ENCODE measurements around the gene UBXN10.

UBXN10 gene

DNA sequence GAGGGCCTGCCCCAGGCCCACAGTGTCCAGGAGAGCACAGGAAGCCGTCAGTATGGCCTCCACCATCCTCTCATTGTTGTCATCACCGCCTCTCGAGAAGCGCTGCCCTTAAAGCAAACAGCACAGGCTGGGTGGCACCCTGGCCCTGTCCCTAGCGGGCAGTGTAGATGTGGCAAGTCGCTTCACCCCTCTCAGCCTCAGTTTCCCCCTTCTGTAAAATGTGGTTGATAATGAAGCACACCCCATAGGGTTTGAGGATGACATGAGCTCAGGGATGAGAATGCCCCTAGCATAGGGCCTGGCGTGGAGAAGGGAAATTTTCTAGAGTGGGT is 33.3 kb upstream of the UBXN10 start:
- Histone ChIP-seq H3K79me2 (ENCODE audit: control insufficient read depth, insufficient read depth, low read length, unreplicated experiment) (no peaks in the 10 kb centered on the region), H3K27me3 (ENCODE audit: insufficient read depth, low read length) (no peaks in the 10 kb centered on the region), H3K27ac (ENCODE audit: low read depth, low read length) (no peak overlapping the region), H3K36me3 (ENCODE audit: insufficient read depth, low read length) (no peaks in the 10 kb centered on the region), H3K4me3 (ENCODE audit: low read depth, low read length) (no peak overlapping the region), H3K4me1 (ENCODE audit: control insufficient read depth, insufficient read depth, low read length, unreplicated experiment) (no peaks in the 10 kb centered on the region), H2AFZ (ENCODE audit: low read length, unreplicated experiment) (no peak overlapping the region)

DNA sequence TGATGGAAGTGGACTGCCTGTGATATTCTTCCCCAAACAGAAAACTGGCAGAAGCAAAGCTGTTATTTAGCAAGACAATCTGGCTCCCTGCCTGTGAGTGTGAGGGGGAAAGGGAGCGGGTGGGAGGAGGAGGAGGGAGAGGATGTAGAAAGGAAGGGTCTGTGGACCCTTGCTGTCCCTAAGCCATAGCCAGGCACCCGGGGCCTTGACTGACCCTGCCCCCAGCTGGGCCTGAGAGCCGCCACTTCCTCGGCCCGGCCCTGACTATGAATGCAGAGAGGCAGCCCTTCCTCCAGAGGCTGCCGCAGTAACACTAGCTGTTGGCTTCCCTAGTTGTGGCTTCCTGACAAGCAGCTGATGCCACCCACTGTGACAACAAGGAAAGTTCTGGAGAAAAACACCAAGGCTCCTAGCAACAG is 32.9 kb upstream of the UBXN10 start:
- H3K36me3 ChIP-seq (ENCODE audit: insufficient read depth, low read length), result no peaks in the 10 kb centered on the region
- H3K27me3 ChIP-seq (ENCODE audit: insufficient read depth, low read length), result no peaks in the 10 kb centered on the region
- H3K4me3 ChIP-seq (ENCODE audit: low read depth, low read length), result no peak overlapping the region
- H3K4me1 ChIP-seq (ENCODE audit: control insufficient read depth, insufficient read depth, low read length, unreplicated experiment), result no peaks in the 10 kb centered on the region
- H2AFZ ChIP-seq (ENCODE audit: low read length, unreplicated experiment), result no peak overlapping the region
- H3K79me2 ChIP-seq (ENCODE audit: control insufficient read depth, insufficient read depth, low read length, unreplicated experiment), result no peaks in the 10 kb centered on the region
- H3K27ac ChIP-seq (ENCODE audit: low read depth, low read length), result no peak overlapping the region

DNA sequence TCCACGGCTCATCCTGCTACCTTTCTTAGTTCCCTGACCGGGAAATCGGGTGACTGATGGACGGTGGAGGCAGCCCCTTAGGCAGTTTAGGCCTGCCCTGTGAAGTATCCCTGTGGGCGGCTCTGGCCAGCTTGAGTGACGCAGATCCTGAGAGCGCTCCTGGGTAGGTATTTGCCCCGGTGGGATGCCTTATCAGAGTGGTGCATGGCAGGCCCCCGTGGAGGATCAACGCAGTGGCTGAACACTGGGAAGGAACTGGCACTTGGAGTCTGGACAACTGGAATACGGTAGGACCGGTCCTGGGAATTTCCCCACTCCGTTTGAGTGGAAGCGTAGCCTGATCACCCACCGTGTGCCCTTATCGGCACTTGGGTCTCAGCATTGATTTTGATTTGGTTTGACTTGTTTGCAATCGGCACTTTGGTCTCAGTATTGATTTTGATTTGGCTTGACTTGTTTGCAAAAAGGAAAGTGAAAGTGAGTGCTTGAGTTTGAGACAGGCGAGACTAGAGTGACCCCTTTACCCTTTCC is 31.5 kb upstream of the UBXN10 start:
- Histone ChIP-seq H3K27ac (ENCODE audit: low read depth, low read length) (no peak overlapping the region), H3K27me3 (ENCODE audit: insufficient read depth, low read length) (no peaks in the 10 kb centered on the region), H3K4me1 (ENCODE audit: control insufficient read depth, insufficient read depth, low read length, unreplicated experiment) (no peaks in the 10 kb centered on the region), H3K79me2 (ENCODE audit: control insufficient read depth, insufficient read depth, low read length, unreplicated experiment) (no peaks in the 10 kb centered on the region), H3K4me3 (ENCODE audit: low read depth, low read length) (peak overlapping the region; percentile 72), H3K36me3 (ENCODE audit: insufficient read depth, low read length) (no peaks in the 10 kb centered on the region), H2AFZ (ENCODE audit: low read length, unreplicated experiment) (peak overlapping the region; percentile 99)

DNA sequence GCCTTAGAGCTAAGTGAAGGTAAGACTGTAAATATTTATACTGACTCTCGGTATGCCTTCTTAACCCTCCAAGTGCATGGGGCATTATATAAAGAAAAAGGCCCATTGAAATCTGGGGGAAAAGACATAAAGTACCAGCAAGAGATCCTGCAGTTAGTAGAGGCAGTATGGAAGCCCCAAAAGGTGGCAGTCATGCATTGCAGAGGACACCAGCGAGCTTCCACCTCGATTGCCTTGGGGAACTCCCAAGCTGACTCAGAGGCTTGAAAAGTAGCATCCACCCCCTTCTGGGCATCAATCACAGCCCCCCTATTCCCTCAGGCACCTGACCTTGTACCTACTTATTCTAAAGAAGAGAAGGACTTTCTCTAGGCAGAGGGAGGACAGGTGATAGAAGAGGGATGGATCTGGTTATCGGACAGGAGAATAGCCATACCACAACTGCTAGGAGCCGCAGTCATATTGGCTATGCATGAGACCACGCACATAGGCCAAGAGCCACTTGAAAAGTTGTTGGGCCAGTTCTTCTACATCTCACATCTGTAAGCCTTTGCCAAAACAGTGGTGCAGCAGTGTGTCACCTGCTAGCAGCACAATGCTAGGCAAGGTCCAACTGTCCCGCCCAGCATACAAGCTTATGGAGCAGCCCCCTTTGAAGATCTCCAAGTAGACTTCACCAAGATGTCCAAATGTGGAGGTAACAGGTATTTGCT is 27.4 kb upstream of the UBXN10 start:
- Histone ChIP-seq H3K27me3 (ENCODE audit: insufficient read depth, low read length) (peaks cover 8% of the 10 kb centered on the region; the same call in 1 of the 2 replicates), H2AFZ (ENCODE audit: low read length, unreplicated experiment) (no peak overlapping the region), H3K79me2 (ENCODE audit: control insufficient read depth, insufficient read depth, low read length, unreplicated experiment) (no peaks in the 10 kb centered on the region), H3K36me3 (ENCODE audit: insufficient read depth, low read length) (no peaks in the 10 kb centered on the region), H3K4me1 (ENCODE audit: control insufficient read depth, insufficient read depth, low read length, unreplicated experiment) (no peaks in the 10 kb centered on the region), H3K27ac (ENCODE audit: low read depth, low read length) (no peak overlapping the region), H3K4me3 (ENCODE audit: low read depth, low read length) (no peak overlapping the region)

DNA sequence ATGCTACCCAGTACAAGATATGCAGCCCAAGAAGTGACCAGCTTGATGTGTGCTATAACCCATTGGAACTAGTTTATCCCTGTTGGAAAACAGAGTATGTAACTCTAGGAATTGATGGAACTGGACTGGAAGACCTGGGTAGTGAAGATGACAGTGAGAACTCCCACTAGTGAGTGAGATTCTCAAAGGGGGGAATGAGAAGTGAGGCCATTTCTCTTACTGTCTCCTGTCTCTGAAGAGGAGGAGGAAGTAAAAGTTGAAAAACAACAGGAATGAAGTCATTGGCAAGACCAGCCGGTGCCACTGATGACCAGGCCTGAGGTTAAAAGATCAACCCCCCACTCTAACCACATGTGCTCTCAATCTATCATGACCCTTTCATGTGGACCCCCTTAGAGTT is 25.9 kb upstream of the UBXN10 start:
- H3K27ac ChIP-seq (ENCODE audit: low read depth, low read length), result no peak overlapping the region
- H3K27me3 ChIP-seq (ENCODE audit: insufficient read depth, low read length), result peaks cover 11% of the 10 kb centered on the region
- no peaks in the 10 kb centered on the region for H3K79me2 ChIP-seq (ENCODE audit: control insufficient read depth, insufficient read depth, low read length, unreplicated experiment)
- H3K4me1 ChIP-seq (ENCODE audit: control insufficient read depth, insufficient read depth, low read length, unreplicated experiment), result no peaks in the 10 kb centered on the region
- no peak overlapping the region for H2AFZ ChIP-seq (ENCODE audit: low read length, unreplicated experiment)
- no peaks in the 10 kb centered on the region for H3K36me3 ChIP-seq (ENCODE audit: insufficient read depth, low read length)
- H3K4me3 ChIP-seq (ENCODE audit: low read depth, low read length), result no peak overlapping the region

DNA sequence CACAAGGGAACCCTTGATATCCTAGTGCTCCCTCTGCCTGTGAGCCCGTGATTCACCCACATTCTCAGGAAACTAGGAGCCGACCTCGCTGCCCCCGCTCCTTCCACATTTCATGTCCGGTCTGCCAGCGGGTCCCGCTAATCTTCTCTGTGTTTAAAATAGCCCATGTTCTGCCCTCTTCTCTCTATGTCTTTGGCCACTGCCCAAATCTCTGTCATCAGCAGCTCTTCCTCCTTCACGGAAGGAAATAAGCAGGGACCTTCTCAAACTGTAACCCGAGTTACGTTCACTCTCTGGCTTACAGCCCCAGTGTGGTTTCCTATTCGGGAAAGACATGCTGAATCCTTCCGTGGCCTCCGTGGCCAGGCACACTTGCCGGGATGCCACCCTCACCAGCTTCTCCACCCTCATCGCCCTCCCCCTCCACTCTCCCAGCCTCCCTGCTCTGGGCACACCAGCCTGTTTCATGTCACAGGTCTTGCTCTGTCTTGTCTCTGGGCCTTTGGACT is 21.1 kb upstream of the UBXN10 start:
- Histone ChIP-seq H3K4me1 (ENCODE audit: control insufficient read depth, insufficient read depth, low read length, unreplicated experiment) (no peaks in the 10 kb centered on the region), H3K4me3 (ENCODE audit: low read depth, low read length) (no peak overlapping the region), H2AFZ (ENCODE audit: low read length, unreplicated experiment) (no peak overlapping the region), H3K27ac (ENCODE audit: low read depth, low read length) (no peak overlapping the region), H3K79me2 (ENCODE audit: control insufficient read depth, insufficient read depth, low read length, unreplicated experiment) (no peaks in the 10 kb centered on the region), H3K27me3 (ENCODE audit: insufficient read depth, low read length) (peaks cover 43% of the 10 kb centered on the region), H3K36me3 (ENCODE audit: insufficient read depth, low read length) (no peaks in the 10 kb centered on the region)

DNA sequence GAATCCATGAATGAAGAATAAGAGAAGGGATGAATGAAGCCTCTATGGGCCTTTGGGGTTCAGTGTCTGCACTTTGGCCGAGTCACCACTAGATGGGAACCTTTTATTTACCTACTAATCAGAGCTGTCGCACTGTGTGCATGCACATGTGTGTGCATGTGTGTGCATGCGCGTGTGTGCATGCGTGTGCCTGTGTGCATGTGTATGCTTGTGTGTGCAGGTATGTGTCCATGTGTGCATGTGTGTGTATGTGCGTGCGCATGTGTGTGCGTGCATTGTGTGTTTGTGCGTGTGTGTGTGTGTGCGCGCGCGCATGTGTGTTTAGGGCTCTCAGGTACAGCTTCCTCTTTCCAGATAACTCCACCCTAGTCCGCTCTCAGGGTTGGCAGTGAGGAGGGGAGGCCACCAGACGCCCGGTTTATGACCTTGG is 20.4 kb upstream of the UBXN10 start:
- peaks cover 43% of the 10 kb centered on the region for H3K27me3 ChIP-seq (ENCODE audit: insufficient read depth, low read length)
- no peaks in the 10 kb centered on the region for H3K4me1 ChIP-seq (ENCODE audit: control insufficient read depth, insufficient read depth, low read length, unreplicated experiment)
- no peaks in the 10 kb centered on the region for H3K36me3 ChIP-seq (ENCODE audit: insufficient read depth, low read length)
- H3K79me2 ChIP-seq (ENCODE audit: control insufficient read depth, insufficient read depth, low read length, unreplicated experiment), result no peaks in the 10 kb centered on the region
- H3K27ac ChIP-seq (ENCODE audit: low read depth, low read length), result no peak overlapping the region
- no peak overlapping the region for H3K4me3 ChIP-seq (ENCODE audit: low read depth, low read length)
- H2AFZ ChIP-seq (ENCODE audit: low read length, unreplicated experiment), result no peak overlapping the region

DNA sequence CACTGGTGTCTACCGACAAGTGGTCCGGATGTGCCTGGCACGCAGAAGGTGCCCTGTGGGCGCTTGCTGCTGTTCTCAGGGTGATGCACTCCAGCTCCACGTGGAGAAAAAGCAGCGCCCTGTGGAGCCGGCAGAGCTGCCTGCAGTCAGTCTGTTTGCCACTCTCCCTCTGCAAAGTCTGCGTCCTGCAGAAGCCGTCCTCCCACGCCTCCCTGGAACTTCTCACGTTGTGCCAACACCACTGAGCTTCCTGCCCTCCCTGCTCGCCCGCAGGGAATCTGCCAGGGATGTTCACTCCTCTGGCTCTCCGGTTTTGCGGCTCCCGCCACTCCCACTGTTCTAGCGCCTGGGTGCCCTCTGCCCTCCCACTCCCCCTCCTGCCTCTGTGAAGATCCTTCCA is 19.8 kb upstream of the UBXN10 start:
- Histone ChIP-seq H3K4me3 (ENCODE audit: low read depth, low read length) (no peak overlapping the region), H3K27me3 (ENCODE audit: insufficient read depth, low read length) (peaks cover 43% of the 10 kb centered on the region), H3K36me3 (ENCODE audit: insufficient read depth, low read length) (no peaks in the 10 kb centered on the region), H3K27ac (ENCODE audit: low read depth, low read length) (no peak overlapping the region), H3K4me1 (ENCODE audit: control insufficient read depth, insufficient read depth, low read length, unreplicated experiment) (no peaks in the 10 kb centered on the region), H3K79me2 (ENCODE audit: control insufficient read depth, insufficient read depth, low read length, unreplicated experiment) (no peaks in the 10 kb centered on the region), H2AFZ (ENCODE audit: low read length, unreplicated experiment) (no peak overlapping the region)

DNA sequence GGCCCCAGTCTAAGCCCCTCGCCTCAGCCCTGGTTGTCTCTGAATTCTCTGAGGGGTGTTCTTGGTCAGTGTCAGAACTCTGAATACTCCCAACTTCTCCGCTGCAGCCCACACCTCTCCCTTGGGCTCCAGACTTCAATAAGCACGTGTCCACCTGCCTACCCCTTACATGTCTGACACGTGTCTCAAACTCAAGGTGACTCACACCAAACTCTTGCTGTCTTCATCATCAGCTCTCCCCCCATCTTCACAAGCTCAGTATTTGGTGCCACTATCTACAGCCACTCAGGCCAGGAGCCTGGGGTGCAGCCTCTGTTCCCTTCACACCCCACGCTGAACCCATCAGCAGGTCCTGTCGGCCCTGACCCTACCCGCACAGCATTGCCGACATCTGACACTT is 18.8 kb upstream of the UBXN10 start:
- Histone ChIP-seq H2AFZ (ENCODE audit: low read length, unreplicated experiment) (no peak overlapping the region), H3K79me2 (ENCODE audit: control insufficient read depth, insufficient read depth, low read length, unreplicated experiment) (no peaks in the 10 kb centered on the region), H3K27me3 (ENCODE audit: insufficient read depth, low read length) (peaks cover 43% of the 10 kb centered on the region), H3K36me3 (ENCODE audit: insufficient read depth, low read length) (no peaks in the 10 kb centered on the region), H3K27ac (ENCODE audit: low read depth, low read length) (no peak overlapping the region), H3K4me1 (ENCODE audit: control insufficient read depth, insufficient read depth, low read length, unreplicated experiment) (no peaks in the 10 kb centered on the region), H3K4me3 (ENCODE audit: low read depth, low read length) (no peak overlapping the region)

DNA sequence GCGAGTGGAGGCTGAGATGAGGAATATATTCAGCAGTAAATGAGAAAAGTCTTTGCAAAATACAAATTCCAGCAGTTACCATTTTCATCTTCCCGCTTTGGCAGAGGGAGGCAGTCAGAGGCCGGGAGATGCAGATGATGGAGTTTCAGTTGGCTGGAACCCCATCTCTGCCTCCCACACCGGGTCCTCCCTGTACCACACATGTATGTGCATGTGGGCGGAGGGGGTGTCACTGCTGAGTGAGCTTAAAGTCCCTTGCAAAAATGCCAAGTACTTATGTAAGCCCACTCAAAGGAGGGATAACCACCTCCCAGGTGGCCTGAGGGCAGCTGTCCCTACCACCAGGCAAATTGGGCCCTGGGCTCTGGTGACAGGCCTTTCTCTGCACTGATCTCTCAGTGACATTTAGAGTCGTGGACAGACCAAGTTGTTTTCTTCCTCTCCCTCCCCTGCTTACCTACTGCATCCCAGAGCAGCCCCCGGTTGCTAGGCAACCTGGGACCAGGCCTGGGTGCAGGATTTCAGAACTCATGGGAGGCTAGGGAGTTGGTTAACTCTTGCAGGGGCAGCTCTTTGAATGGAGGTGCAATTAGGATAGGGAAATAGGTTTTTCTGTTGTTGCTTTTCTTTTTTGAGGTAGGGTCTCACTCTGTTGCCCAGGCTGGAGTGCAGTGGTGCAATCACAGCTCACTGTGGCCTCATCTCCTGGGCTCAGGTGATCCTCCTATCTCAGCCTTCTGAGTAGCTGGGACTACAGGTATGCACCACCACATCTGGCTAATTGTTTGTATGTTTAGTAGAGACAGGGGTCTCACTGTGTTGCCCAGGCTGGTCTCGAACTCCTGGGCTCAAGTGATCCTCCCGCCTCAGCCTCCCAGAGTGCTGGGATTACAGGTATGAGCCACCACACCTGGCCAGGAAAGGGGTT is 17.1 kb upstream of the UBXN10 start:
- Histone ChIP-seq H3K27ac (ENCODE audit: low read depth, low read length) (no peak overlapping the region), H3K4me3 (ENCODE audit: low read depth, low read length) (no peak overlapping the region), H2AFZ (ENCODE audit: low read length, unreplicated experiment) (no peak overlapping the region), H3K27me3 (ENCODE audit: insufficient read depth, low read length) (peaks cover 35% of the 10 kb centered on the region), H3K4me1 (ENCODE audit: control insufficient read depth, insufficient read depth, low read length, unreplicated experiment) (no peaks in the 10 kb centered on the region), H3K36me3 (ENCODE audit: insufficient read depth, low read length) (no peaks in the 10 kb centered on the region), H3K79me2 (ENCODE audit: control insufficient read depth, insufficient read depth, low read length, unreplicated experiment) (no peaks in the 10 kb centered on the region)

All from ACC112 (cell line).